ENCODE results near the gene USP9X. TPM values are rescaled to one million over a fixed set of nuclear protein-coding genes. Genes with fewer than 3 reads are reported as not detected.

USP9X gene
- total and polyA plus RNA-seq, 9 of the 15 experiments (the other 6 are each of a cell fraction or from before 2014, with no cell fraction given) = 10.9 to 47.8 (median 29.5) TPM

GRCh38 chrX:41153448-41153847, 68.2 kb downstream of the USP9X start:
- no TSS peak for BruUV-seq (replicated peaks)
- intact Hi-C loops (cut with micrococcal nuclease) = no loop called here
- ChIA-PET POLR2A (no interaction called here), CTCF (ENCODE audit: low intra/inter-chr PET ratio) (no interaction called here)
- no peaks in the 10 kb centered on the region for H3K9me1 ChIP-seq (ENCODE audit: control insufficient read depth, insufficient read depth, low read length)
- no peaks in the 10 kb centered on the region for H4K20me1 ChIP-seq (replicated peaks; ENCODE audit: control insufficient read depth, insufficient read depth, low read length)
- H3K9me3 ChIP-seq (replicated peaks; ENCODE audit: control insufficient read depth, insufficient read depth, low read depth, low read length) = no peaks in the 10 kb centered on the region
- DNase-seq (ENCODE audit: extremely low read depth in 1 of 4, low spot score in 3 of 4) = no peak
- H3K36me3 ChIP-seq (ENCODE audit: control insufficient read depth, insufficient read depth, low read length) = peaks cover 85% of the 10 kb centered on the region
- H3K4me3 ChIP-seq = no peak overlapping the region
- H3K27me3 ChIP-seq (ENCODE audit: control insufficient read depth in 2 of 2, insufficient read depth in 2 of 2, low read length in 2 of 2) = no peaks in the 10 kb centered on the region
- no peak overlapping the region for H3K27ac ChIP-seq (ENCODE audit: extremely low read depth, low read depth, low read length)
- in situ Hi-C loops (cut with MboI) = no loop called here
- no peaks in the 10 kb centered on the region for H3K79me2 ChIP-seq (ENCODE audit: control insufficient read depth, insufficient read depth, low read length)
- ATAC-seq = no peak
- H3K4me2 ChIP-seq (ENCODE audit: insufficient read depth, low read length) = no peak overlapping the region
- no peak overlapping the region for H2AFZ ChIP-seq (ENCODE audit: low read depth, low read length)
- FAIRE-seq = peak; percentile 32
- H3K9ac ChIP-seq (ENCODE audit: insufficient read depth in 1 of 2, low read depth in 2 of 2, low read length in 2 of 2) = no peak overlapping the region
- no peak for TF ChIP-seq ZBTB12 (CRISPR knock-in tag; IDR thresholded peaks at IDR 0.05)
- no peak for TF ChIP-seq BRCA1 (IDR thresholded peaks at IDR 0.05)
- TF ChIP-seq BRCA1 (CRISPR knock-in tag; IDR thresholded peaks at IDR 0.05) = no peak
- TF ChIP-seq CBX3 (IDR thresholded peaks at IDR 0.05; ENCODE audit: borderline replicate concordance in 1 of 2, low read length in 2 of 2) = no peak
- no peak for TF ChIP-seq HMGN3 (IDR thresholded peaks at IDR 0.05; ENCODE audit: borderline replicate concordance, extremely low read depth, insufficient read length, low read depth, low read length)
- no peak for TF ChIP-seq CBFB (CRISPR knock-in tag; IDR thresholded peaks at IDR 0.05)
- TF ChIP-seq POLR2B (IDR thresholded peaks at IDR 0.05; ENCODE audit: low read depth, partially characterized antibody) = no peak
- 94% methylated on average over 2 of the region's 2 CpGs for whole genome bisulfite sequencing (ENCODE audit: insufficient coverage, low coverage, missing lambda C conversion rate)
- no peaks in the 10 kb centered on the region for H3K4me1 ChIP-seq (replicated peaks in 1 of 2; ENCODE audit: control insufficient read depth in 2 of 2, insufficient read depth in 2 of 2, low read length in 2 of 2)
